Stomach (tissue), 4 donors: ENCODE results near the gene ACVR1C.

Source experiments
- CTCF ChIP-seq, 7 experiments: fragments of 450-650 bp in 4 of 7; fragments of 200-600 bp in 3 of 7; sonication (generic) in 3 of 7; IDR thresholded peaks; one replicate each; pipeline ENCODE4 v1.5.1; 2016 to 2019; ENCODE audit warnings: antibody characterized with exemption in 7 of 7, control low read depth in 2 of 7, mild to moderate bottlenecking in 1 of 7
- EP300 ChIP-seq: sonication (generic); formaldehyde crosslinking; IDR thresholded peaks from one replicate; pipeline ENCODE4 v1.6.1; 2017; ENCODE audit warnings: antibody characterized with exemption
- POLR2AphosphoS5 ChIP-seq, 3 donors: sonication (generic); formaldehyde crosslinking; IDR thresholded peaks; one replicate each; pipeline ENCODE4 v1.6.1; 2016; ENCODE audit warnings: antibody characterized with exemption in 3 of 3

- TF ChIP-seq CTCF (IDR thresholded peaks at IDR 0.05), result no peak
- TF ChIP-seq EP300, result no peak
- TF ChIP-seq POLR2AphosphoS5 (IDR thresholded peaks at IDR 0.05), result no peak
Observed at GRCh38 chr2:157627594-157628476, 829 bp downstream of the ACVR1C start.
